G401 (cell line): Measurements from ENCODE around the gene ATG14. TPM values are rescaled to one million over a fixed set of nuclear protein-coding genes. Genes with fewer than 3 reads are reported as not detected.
"Not testable (repeated sequence)": the region's sequence is repeated elsewhere in the genome, so short reads cannot be mapped to it uniquely, and the experiment has no call there.

Experiments used
- DNase-seq: peaks from one replicate; pipeline ENCODE4 v3.0.0-alpha.2; 2015; ENCODE audit warnings: low spot score
- in situ Hi-C: cut with HindIII; loops from 2 replicates; pipeline ENCODE4 v1.10.0; 2016; ENCODE audit warnings: low sequenced_read_pairs, mixed read lengths
- total RNA-seq: library from RNA; depleted of rRNA; stranded (reverse); fragments of >200 nt; shearing (Covaris generic); gene quantifications from 2 replicates; pipeline ENCODE4 v1.2.3, GENCODE V29; 2014

ATG14 gene
- total RNA-seq, 1 experiment from 2014 or later = 8.7 TPM

- no peak for DNase-seq
- in situ Hi-C loops = no loop called here
These were observed 52.3 kb downstream of the ATG14 start for GRCh38 chr14:55359307-55359706.

GRCh38 chr14:55356913-55357312 is 54.7 kb downstream of the ATG14 start:
- in situ Hi-C loops = no loop called here
- no peak for DNase-seq

- DNase-seq = no peak
- in situ Hi-C loops = no loop called here
These were observed 55.7 kb downstream of the ATG14 start for GRCh38 chr14:55355922-55356321.

- in situ Hi-C loops = no loop called here
These were observed 57.1 kb downstream of the ATG14 start for GRCh38 chr14:55354500-55354899.

GRCh38 chr14:55353686-55354467 is 57.8 kb downstream of the ATG14 start:
- DNase-seq = no peak
- in situ Hi-C loops = no loop called here

More at GRCh38 chr14:55354500-55354899, 57.1 kb downstream of the ATG14 start:
- DNase-seq = peak; percentile 86

GRCh38 chr14:55352201-55352600 is 59.4 kb downstream of the ATG14 start:
- no peak for DNase-seq
- in situ Hi-C loops = no loop called here

- DNase-seq = no peak
- in situ Hi-C loops = no loop called here
These were observed 60.5 kb downstream of the ATG14 start for GRCh38 chr14:55351111-55351510.

- in situ Hi-C loops = no loop called here
- DNase-seq = no peak
These were observed 61.2 kb downstream of the ATG14 start for GRCh38 chr14:55350461-55350860.

GRCh38 chr14:55349565-55349964 is 62.1 kb downstream of the ATG14 start:
- in situ Hi-C loops = no loop called here
- no peak for DNase-seq

GRCh38 chr14:55348766-55349453 is 62.7 kb downstream of the ATG14 start:
- DNase-seq = no peak
- in situ Hi-C loops = no loop called here

GRCh38 chr14:55347748-55348147 is 63.9 kb downstream of the ATG14 start:
- in situ Hi-C loops = no loop called here
- DNase-seq = no peak

GRCh38 chr14:55347040-55347439 is 64.6 kb downstream of the ATG14 start:
- DNase-seq = no peak
- in situ Hi-C loops = no loop called here

GRCh38 chr14:55344582-55345163 is 67.0 kb downstream of the ATG14 start:
- DNase-seq, in situ Hi-C loops: not testable (repeated sequence)

GRCh38 chr14:55341781-55342180 is 69.8 kb downstream of the ATG14 start:
- no peak for DNase-seq
- in situ Hi-C loops = no loop called here

GRCh38 chr14:55340482-55340881 is 71.1 kb downstream of the ATG14 start:
- in situ Hi-C loops = no loop called here
- DNase-seq = no peak

GRCh38 chr14:55339770-55340169 is 71.9 kb downstream of the ATG14 start:
- in situ Hi-C loops = no loop called here
- no peak for DNase-seq

- in situ Hi-C loops = no loop called here
- DNase-seq = no peak
These were observed 74.9 kb downstream of the ATG14 start for GRCh38 chr14:55336691-55337090.

- DNase-seq = no peak
- in situ Hi-C loops = no loop called here
These were observed 75.5 kb downstream of the ATG14 start for GRCh38 chr14:55336162-55336561.

GRCh38 chr14:55333711-55334485 is 77.7 kb downstream of the ATG14 start:
- no peak for DNase-seq
- in situ Hi-C loops = no loop called here
